ENCODE measurements around the gene PLD1.
"Not testable (repeated sequence)": the region's sequence is repeated elsewhere in the genome, so short reads cannot be mapped to it uniquely, and the experiment has no call there.

The PLD1 gene

GRCh38 chr3:171565481-171566058 is 244.7 kb downstream of the PLD1 start:
- Histone ChIP-seq H3K36me3 (ENCODE audit: control insufficient read depth, insufficient read depth, low read length) (no peaks in the 10 kb centered on the region), H3K27ac (ENCODE audit: low read depth, low read length) (no peak overlapping the region), H3K4me3 (ENCODE audit: low read depth, low read length) (no peak overlapping the region), H3K9me3 (ENCODE audit: control insufficient read depth, insufficient read depth, low read length) (no peaks in the 10 kb centered on the region), H3K4me1 (ENCODE audit: control insufficient read depth, insufficient read depth, low read length) (no peaks in the 10 kb centered on the region), H3K27me3 (ENCODE audit: control insufficient read depth, insufficient read depth, low read length) (no peaks in the 10 kb centered on the region), H3K9ac (ENCODE audit: low read depth, low read length) (no peak overlapping the region)

- Histone ChIP-seq H3K27me3 (ENCODE audit: control insufficient read depth, insufficient read depth, low read length) (no peaks in the 10 kb centered on the region), H3K9ac (ENCODE audit: low read depth, low read length) (no peak overlapping the region), H3K4me1 (ENCODE audit: control insufficient read depth, insufficient read depth, low read length) (no peaks in the 10 kb centered on the region), H3K4me3 (ENCODE audit: low read depth, low read length) (no peak overlapping the region), H3K9me3 (ENCODE audit: control insufficient read depth, insufficient read depth, low read length) (no peaks in the 10 kb centered on the region), H3K27ac (ENCODE audit: low read depth, low read length) (no peak overlapping the region), H3K36me3 (ENCODE audit: control insufficient read depth, insufficient read depth, low read length) (no peaks in the 10 kb centered on the region)
Observed at GRCh38 chr3:171564748-171565480, 245.4 kb downstream of the PLD1 start.

GRCh38 chr3:171563298-171563697 is 247.0 kb downstream of the PLD1 start:
- no peak overlapping the region for H3K9ac ChIP-seq (ENCODE audit: low read depth, low read length)

GRCh38 chr3:171562459-171562858 is 247.8 kb downstream of the PLD1 start:
- not testable (repeated sequence) for H3K9me3 ChIP-seq (ENCODE audit: control insufficient read depth, insufficient read depth, low read length); H3K36me3 ChIP-seq (ENCODE audit: control insufficient read depth, insufficient read depth, low read length); H3K4me3 ChIP-seq (ENCODE audit: low read depth, low read length); H3K9ac ChIP-seq (ENCODE audit: low read depth, low read length); H3K27me3 ChIP-seq (ENCODE audit: control insufficient read depth, insufficient read depth, low read length); H3K27ac ChIP-seq (ENCODE audit: low read depth, low read length); H3K4me1 ChIP-seq (ENCODE audit: control insufficient read depth, insufficient read depth, low read length)

More at GRCh38 chr3:171563298-171563697, 247.0 kb downstream of the PLD1 start:
- H3K27ac ChIP-seq (ENCODE audit: low read depth, low read length) = no peak overlapping the region
- H3K27me3 ChIP-seq (ENCODE audit: control insufficient read depth, insufficient read depth, low read length) = no peaks in the 10 kb centered on the region
- no peaks in the 10 kb centered on the region for H3K36me3 ChIP-seq (ENCODE audit: control insufficient read depth, insufficient read depth, low read length)
- no peaks in the 10 kb centered on the region for H3K9me3 ChIP-seq (ENCODE audit: control insufficient read depth, insufficient read depth, low read length)
- H3K4me1 ChIP-seq (ENCODE audit: control insufficient read depth, insufficient read depth, low read length) = no peaks in the 10 kb centered on the region
- no peak overlapping the region for H3K4me3 ChIP-seq (ENCODE audit: low read depth, low read length)

GRCh38 chr3:171561596-171562323 is 248.5 kb downstream of the PLD1 start:
- Histone ChIP-seq H3K9me3 (ENCODE audit: control insufficient read depth, insufficient read depth, low read length) (no peaks in the 10 kb centered on the region), H3K27me3 (ENCODE audit: control insufficient read depth, insufficient read depth, low read length) (no peaks in the 10 kb centered on the region), H3K4me1 (ENCODE audit: control insufficient read depth, insufficient read depth, low read length) (no peaks in the 10 kb centered on the region), H3K27ac (ENCODE audit: low read depth, low read length) (no peak overlapping the region), H3K9ac (ENCODE audit: low read depth, low read length) (no peak overlapping the region), H3K4me3 (ENCODE audit: low read depth, low read length) (no peak overlapping the region), H3K36me3 (ENCODE audit: control insufficient read depth, insufficient read depth, low read length) (no peaks in the 10 kb centered on the region)

DNA sequence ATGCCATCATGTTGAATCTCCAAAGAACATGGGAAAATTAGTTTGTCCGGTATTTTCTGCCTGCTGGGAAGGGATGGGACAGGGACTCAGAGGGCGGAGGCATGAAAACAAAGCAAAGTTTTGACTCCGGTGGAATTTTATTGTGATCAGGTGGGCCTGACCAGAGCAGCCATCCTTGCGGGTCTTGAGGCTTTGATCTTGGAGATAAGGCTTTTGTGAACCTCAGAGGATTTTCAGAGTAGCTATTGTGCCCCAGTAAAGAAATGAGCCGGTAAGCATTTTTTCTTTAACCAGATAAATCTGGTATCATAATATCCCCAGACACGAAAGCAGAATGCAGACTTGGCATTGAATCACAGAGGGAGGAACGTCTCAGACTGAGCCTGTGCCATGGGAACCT is 250.7 kb downstream of the PLD1 start:
- Histone ChIP-seq H3K36me3 (ENCODE audit: control insufficient read depth, insufficient read depth, low read length) (no peaks in the 10 kb centered on the region), H3K27ac (ENCODE audit: low read depth, low read length) (no peak overlapping the region), H3K9ac (ENCODE audit: low read depth, low read length) (no peak overlapping the region), H3K27me3 (ENCODE audit: control insufficient read depth, insufficient read depth, low read length) (no peaks in the 10 kb centered on the region), H3K9me3 (ENCODE audit: control insufficient read depth, insufficient read depth, low read length) (no peaks in the 10 kb centered on the region), H3K4me3 (ENCODE audit: low read depth, low read length) (no peak overlapping the region), H3K4me1 (ENCODE audit: control insufficient read depth, insufficient read depth, low read length) (no peaks in the 10 kb centered on the region)

DNA sequence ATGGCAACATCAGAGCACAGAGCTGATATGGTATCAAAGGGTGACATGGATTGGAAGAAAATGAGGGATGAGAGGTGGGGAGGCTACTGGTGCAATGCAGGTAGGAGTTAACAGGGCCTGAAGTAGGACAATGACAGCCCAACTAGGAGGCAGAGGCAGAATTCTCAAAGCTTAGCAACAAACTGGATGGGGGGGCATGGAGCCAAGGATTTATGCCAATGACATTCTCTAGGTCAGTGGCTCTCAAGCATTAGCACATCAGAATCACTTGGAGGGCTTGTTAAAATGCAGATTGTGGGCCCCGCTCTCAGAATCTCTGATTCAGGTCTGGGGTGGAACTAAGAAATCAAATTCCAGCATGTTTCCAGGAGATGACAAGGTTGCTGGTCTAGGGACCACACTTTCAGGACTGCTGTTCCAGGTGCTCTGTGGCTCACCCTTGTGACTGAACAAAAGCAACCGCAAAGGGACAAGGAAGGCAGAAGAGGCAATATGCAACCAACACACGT is 252.0 kb downstream of the PLD1 start:
- Histone ChIP-seq H3K4me1 (ENCODE audit: control insufficient read depth, insufficient read depth, low read length) (no peaks in the 10 kb centered on the region), H3K36me3 (ENCODE audit: control insufficient read depth, insufficient read depth, low read length) (no peaks in the 10 kb centered on the region), H3K27me3 (ENCODE audit: control insufficient read depth, insufficient read depth, low read length) (no peaks in the 10 kb centered on the region), H3K4me3 (ENCODE audit: low read depth, low read length) (no peak overlapping the region), H3K9me3 (ENCODE audit: control insufficient read depth, insufficient read depth, low read length) (no peaks in the 10 kb centered on the region), H3K27ac (ENCODE audit: low read depth, low read length) (no peak overlapping the region), H3K9ac (ENCODE audit: low read depth, low read length) (no peak overlapping the region)

GRCh38 chr3:171557173-171557572 is 253.1 kb downstream of the PLD1 start:
- no peaks in the 10 kb centered on the region for H3K4me1 ChIP-seq (ENCODE audit: control insufficient read depth, insufficient read depth, low read length)
- H3K9ac ChIP-seq (ENCODE audit: low read depth, low read length) = no peak overlapping the region
- H3K27me3 ChIP-seq (ENCODE audit: control insufficient read depth, insufficient read depth, low read length) = no peaks in the 10 kb centered on the region
- H3K36me3 ChIP-seq (ENCODE audit: control insufficient read depth, insufficient read depth, low read length) = no peaks in the 10 kb centered on the region
- no peak overlapping the region for H3K4me3 ChIP-seq (ENCODE audit: low read depth, low read length)
- no peak overlapping the region for H3K27ac ChIP-seq (ENCODE audit: low read depth, low read length)
- H3K9me3 ChIP-seq (ENCODE audit: control insufficient read depth, insufficient read depth, low read length) = no peaks in the 10 kb centered on the region

DNA sequence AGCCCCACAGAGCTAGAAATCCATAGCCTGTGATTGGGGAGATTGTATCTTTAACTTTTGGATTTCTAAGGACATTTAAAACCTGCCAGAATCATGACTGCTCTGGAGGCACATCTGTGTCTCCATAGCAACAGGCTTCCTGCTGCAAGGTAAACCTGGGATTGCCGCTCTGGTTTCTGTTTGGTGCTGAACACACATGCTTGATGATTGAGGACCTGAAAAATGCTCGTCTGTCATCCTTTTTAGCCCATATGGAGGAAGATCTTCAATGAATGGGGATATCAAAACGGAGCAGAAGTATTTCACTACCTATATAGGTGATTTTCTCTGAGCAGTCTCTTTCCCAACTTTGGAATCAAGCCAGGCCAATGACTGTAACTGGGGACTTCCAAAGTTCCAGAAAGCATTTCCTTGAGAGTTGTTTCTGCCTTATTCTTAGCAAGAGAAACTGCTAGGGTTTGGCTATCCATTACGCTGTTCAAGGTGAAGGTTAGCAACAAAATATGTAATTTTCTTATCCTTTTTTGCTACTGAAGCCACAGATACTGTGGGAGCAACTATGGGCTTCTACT is 253.6 kb downstream of the PLD1 start:
- no peak overlapping the region for H3K4me3 ChIP-seq (ENCODE audit: low read depth, low read length)

DNA sequence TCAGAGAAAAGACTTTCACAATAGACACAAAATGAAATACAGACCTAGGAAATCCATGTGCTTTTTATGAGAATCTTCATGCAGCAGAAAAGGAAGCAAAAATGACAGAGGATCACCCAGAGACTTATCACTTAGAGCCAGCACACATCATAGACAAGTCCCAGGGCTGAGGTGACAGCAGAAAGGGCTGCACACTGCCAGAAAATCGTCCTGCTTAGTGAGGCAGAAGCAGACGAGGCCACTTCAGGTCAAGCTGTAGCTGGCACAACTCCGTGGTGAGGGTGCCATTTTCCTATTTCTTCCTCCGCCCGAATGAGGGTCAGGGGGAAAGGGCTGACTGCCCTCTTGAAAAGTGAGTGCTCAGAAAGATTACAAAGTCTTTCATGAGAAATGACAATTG is 254.1 kb downstream of the PLD1 start:
- Histone ChIP-seq H3K27ac (ENCODE audit: low read depth, low read length) (no peak overlapping the region), H3K4me3 (ENCODE audit: low read depth, low read length) (no peak overlapping the region)

More for the DNA sequence above, 253.6 kb downstream of the PLD1 start:
- Histone ChIP-seq H3K36me3 (ENCODE audit: control insufficient read depth, insufficient read depth, low read length) (no peaks in the 10 kb centered on the region), H3K9ac (ENCODE audit: low read depth, low read length) (no peak overlapping the region), H3K27me3 (ENCODE audit: control insufficient read depth, insufficient read depth, low read length) (no peaks in the 10 kb centered on the region), H3K4me1 (ENCODE audit: control insufficient read depth, insufficient read depth, low read length) (no peaks in the 10 kb centered on the region), H3K9me3 (ENCODE audit: control insufficient read depth, insufficient read depth, low read length) (no peaks in the 10 kb centered on the region), H3K27ac (ENCODE audit: low read depth, low read length) (no peak overlapping the region)

DNA sequence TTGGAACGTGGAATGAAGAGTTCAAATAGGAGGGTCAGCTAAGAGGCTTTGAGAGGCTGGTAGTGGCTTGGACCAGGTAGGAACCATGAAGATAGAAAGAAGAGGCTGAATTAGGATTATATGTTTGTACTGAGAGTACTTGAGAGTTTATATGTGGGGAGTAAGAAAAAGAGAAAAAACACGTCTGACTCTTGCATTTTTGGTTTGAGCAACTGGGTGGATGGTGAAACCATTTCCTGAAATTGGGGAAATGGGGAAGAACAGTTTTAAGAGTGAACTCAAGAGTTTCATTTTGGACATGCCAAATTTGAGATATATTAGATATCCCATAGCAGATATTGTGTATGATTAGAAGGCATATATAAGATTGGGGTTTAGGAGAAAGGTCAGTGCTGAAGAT is 257.2 kb downstream of the PLD1 start:
- H3K9me3 ChIP-seq (ENCODE audit: control insufficient read depth, insufficient read depth, low read length) = no peaks in the 10 kb centered on the region
- no peak overlapping the region for H3K9ac ChIP-seq (ENCODE audit: low read depth, low read length)
- no peaks in the 10 kb centered on the region for H3K36me3 ChIP-seq (ENCODE audit: control insufficient read depth, insufficient read depth, low read length)
- H3K4me3 ChIP-seq (ENCODE audit: low read depth, low read length) = no peak overlapping the region
- H3K27me3 ChIP-seq (ENCODE audit: control insufficient read depth, insufficient read depth, low read length) = no peaks in the 10 kb centered on the region
- no peak overlapping the region for H3K27ac ChIP-seq (ENCODE audit: low read depth, low read length)
- 0 out of 2 replicates have a peak, but pooled peaks cover 3% of the 10 kb centered on the region for H3K4me1 ChIP-seq (ENCODE audit: control insufficient read depth, insufficient read depth, low read length)

More for the DNA sequence above, 254.1 kb downstream of the PLD1 start:
- no peaks in the 10 kb centered on the region for H3K4me1 ChIP-seq (ENCODE audit: control insufficient read depth, insufficient read depth, low read length)
- no peaks in the 10 kb centered on the region for H3K9me3 ChIP-seq (ENCODE audit: control insufficient read depth, insufficient read depth, low read length)
- H3K36me3 ChIP-seq (ENCODE audit: control insufficient read depth, insufficient read depth, low read length) = no peaks in the 10 kb centered on the region
- no peak overlapping the region for H3K9ac ChIP-seq (ENCODE audit: low read depth, low read length)
- no peaks in the 10 kb centered on the region for H3K27me3 ChIP-seq (ENCODE audit: control insufficient read depth, insufficient read depth, low read length)

All from HUES48 (cell line).